ENCODE results near the gene PBX1.
A peak's percentile ranks its signal among the peaks of the same experiment; 100 is the strongest.

The PBX1 gene

DNA sequence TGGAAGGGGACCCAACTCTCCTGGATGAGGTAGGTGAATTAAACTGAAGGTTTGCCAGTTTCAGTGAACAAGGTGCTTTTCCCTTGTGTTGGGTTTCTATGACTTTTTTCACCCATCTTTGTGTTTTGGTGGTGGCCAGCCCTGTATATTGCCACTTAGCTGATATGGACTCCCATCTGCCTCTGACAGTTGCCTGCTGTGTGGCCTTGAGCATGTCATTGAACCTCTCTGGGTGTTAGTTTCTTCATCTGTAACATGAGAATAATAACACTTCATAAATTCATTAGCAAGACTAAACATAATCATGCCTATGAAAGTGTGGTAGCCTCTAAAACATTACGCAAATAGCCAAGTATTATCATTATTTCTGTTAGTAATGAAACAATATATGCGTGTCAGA, 141.7 kb downstream of the PBX1 start:
- no peak for DNase-seq (ENCODE audit: low spot score)

DNA sequence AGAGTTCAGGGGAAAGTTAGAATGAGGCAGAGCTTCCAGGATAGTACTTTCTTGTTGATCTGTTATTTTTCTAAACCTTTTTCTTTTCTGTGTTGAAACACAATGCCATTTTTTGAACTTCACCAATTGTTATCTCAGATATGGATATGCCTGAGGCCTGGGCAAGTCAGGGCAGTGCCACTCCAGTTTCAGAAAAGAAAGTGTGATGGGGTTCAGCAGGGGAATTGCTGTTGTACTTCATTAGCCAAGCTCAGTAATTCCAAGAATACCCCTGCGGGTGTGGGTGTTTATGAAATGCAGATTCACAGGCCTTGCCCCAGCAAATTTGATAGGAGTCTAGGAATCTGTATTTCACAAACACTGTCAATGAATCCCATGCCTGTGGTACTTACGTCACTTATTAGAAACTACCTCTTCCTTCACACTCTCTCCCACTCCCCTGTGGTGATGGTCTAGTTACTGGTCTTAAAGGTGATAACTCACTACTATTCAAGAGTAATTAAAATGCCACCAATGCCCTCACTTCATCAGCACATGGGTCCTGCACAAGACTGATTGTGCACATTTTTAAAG, 142.3 kb downstream of the PBX1 start:
- DNase-seq (ENCODE audit: low spot score), result no peak

DNA sequence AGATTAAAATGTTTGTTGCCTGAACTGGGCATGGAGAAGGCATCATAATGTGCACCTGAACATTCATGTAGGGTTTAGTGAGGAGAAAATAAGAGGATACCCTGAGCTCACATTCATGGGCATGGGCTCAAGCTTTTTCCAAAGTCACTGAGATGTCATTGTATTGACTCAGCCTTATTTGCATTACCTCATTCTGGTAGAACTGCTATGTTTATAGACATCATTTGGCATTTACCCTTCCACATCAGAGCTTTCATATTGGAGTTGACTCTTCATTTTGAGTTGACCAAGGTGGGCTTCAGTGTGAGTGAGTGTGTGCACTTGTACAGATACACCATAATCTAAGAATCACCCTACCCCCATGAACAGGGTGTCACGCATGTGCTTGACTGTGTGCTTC, 143.2 kb downstream of the PBX1 start:
- no peak for DNase-seq (ENCODE audit: low spot score)

- no peak for DNase-seq (ENCODE audit: low spot score)
Observed at GRCh38 chr1:164702664-164703063, 143.7 kb downstream of the PBX1 start.

DNA sequence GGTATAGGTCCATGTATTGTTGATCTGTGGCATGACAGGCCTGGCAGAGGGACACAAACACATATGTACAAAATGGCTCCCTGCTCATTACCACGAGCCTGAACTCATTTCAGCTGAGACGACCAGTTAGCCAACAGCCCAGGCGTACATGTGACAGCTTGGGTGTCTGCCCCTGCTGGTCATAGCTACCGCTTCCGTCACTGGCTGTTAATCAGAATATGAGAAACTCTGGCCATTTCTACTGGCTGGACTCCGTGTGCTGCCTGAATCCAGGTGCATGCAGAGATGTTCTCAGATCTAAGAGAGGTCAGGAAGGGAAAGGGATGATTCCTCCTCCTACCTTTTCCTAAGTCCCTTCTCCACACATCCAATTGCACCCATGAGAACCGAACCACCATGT, 144.5 kb downstream of the PBX1 start:
- DNase-seq (ENCODE audit: low spot score), result no peak

DNA sequence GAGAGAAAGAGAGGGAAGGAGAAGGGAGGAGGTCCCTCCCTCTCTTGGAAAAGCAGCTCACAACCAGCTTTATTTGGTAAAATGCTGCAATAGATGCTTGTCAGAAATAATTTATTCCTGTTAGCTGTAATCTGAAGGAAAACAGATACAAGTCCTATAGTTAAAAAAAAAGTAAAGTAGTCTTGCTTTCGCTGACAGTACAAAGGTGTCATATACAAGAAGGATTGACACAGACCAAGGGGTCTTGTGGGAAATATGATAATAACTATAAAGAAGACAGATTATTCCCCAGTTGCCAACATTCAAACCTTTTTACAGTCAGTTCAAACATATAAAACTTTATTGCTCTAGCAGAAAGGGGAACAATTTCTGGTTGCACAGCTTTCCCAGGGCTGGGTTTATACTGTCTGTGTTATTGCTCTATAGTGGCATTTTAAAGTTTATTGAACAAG, 145.0 kb downstream of the PBX1 start:
- DNase-seq (ENCODE audit: low spot score), result no peak

GRCh38 chr1:164704954-164705353, 146.0 kb downstream of the PBX1 start:
- DNase-seq (ENCODE audit: low spot score), result no peak

- no peak for DNase-seq (ENCODE audit: low spot score)
Observed at GRCh38 chr1:164706606-164706987, 147.6 kb downstream of the PBX1 start.

DNA sequence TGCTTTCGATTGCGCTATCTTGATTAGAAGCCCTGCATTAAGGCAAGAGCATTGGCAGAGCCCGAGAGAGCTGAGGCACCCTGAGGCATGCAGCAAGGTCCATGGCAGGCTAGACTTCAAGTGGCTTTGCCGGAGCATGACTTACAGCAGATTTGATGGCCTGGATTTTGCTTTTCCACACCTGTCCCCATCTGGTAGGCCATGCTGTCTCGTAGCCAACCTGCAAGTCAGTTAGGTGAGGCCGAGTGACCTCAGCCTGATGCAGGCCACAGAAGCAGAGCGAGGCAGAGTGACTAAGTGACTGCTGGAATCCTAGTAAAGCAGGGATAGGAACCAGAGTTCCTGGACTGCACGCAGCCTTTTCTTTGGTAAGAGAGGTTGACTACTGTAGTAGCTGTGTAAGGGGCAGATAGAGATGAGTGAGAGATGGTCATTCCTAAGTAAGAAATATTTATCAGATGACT, 148.9 kb downstream of the PBX1 start:
- no peak for DNase-seq (ENCODE audit: low spot score)

GRCh38 chr1:164708596-164708995, 149.6 kb downstream of the PBX1 start:
- DNase-seq (ENCODE audit: low spot score), result no peak

GRCh38 chr1:164709126-164709525, 150.1 kb downstream of the PBX1 start:
- DNase-seq (ENCODE audit: low spot score), result no peak

- no peak for DNase-seq (ENCODE audit: low spot score)
Observed at GRCh38 chr1:164709541-164710278, 150.7 kb downstream of the PBX1 start.

- no peak for DNase-seq (ENCODE audit: low spot score)
Observed at GRCh38 chr1:164712131-164713036, 153.4 kb downstream of the PBX1 start.

GRCh38 chr1:164713456-164714207, 154.6 kb downstream of the PBX1 start:
- DNase-seq (ENCODE audit: low spot score), result no peak

DNA sequence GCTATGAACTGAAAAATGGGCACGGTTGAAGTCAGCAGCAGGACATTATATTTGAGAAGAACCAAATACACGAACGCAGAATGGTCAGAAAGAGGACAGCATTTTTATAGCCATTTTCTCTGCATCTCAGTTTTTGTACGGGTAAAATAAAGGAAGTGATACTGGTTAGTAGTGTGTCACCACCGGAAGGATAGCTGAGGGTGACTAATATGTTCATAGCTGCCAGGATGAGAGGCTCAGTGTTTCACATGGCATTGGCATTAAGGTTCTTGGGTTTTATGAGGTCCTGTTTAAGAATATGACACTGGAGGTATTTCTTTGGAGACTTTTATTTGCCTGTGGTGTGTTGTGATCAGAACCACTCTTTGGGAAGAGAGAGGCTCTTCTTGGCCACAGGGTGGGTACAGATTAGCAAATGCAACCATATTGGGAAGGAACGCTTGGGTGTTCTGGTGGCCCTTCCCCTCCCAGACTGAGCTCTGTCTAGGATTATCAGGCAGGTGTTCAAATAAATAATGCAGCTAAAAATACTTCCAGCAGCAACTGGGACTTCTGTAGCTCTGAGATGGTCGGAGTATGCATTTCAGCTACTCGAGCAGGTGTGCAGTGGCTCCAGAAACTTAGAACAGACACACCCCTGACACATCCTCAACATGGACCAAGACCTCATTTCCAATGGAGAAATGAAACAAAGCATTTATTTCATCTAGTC, 158.2 kb downstream of the PBX1 start:
- DNase-seq (ENCODE audit: low spot score), result peak; percentile 60

DNA sequence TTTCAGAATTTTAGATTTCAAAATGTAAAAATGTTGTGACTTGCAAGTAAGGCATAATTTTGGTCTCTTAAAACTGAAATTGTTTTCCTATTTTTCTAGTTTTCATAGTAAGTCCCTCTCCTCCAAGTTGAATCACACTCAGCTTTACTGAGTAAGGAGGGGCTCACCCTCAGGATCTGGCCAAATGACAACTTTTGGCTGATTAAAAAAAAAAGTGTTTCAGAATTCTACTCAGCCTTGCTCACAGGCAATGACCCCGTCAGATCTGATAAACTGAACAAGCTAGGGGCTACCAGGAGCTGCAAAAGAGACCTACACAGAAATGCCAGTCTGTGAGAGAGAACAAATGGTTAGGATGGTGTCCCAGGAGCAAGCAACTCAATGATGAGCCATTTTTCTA, 159.8 kb downstream of the PBX1 start:
- DNase-seq (ENCODE audit: low spot score), result no peak

DNA sequence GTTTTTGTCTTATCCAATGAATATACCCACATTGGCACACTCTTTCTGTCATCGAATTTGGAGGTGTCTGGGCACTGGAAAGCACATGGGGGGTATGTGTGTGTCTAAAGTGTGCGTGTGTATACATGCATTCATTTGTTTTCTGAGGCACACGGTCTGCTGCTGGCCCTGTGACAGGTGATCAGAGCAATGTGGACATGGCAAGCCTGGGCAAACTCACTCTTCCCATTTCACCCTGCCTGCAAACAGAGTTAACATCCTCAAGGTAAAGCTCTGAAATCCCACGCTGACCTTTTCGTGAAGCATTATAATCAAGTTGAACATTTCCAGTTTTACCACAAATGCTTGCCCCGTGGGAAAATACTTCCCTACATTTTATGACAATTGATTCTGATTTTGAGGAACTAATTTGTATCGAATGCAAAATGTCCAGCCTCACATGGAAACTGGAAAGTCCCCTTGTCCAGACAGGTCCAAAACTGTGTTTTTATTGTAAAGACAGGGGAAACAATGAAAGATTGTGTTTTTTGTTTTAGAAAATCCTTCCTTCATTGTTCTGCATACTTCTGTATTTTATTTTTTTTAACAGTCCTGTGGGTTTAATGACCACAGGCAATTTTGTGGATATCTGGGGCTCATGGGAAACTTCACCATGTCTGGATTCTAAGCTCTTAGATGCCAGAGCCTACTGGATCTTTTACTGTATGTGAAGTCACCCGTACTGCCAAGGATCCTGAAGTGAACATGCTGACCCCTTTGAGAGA, 160.9 kb downstream of the PBX1 start:
- DNase-seq (ENCODE audit: low spot score), result no peak

DNA sequence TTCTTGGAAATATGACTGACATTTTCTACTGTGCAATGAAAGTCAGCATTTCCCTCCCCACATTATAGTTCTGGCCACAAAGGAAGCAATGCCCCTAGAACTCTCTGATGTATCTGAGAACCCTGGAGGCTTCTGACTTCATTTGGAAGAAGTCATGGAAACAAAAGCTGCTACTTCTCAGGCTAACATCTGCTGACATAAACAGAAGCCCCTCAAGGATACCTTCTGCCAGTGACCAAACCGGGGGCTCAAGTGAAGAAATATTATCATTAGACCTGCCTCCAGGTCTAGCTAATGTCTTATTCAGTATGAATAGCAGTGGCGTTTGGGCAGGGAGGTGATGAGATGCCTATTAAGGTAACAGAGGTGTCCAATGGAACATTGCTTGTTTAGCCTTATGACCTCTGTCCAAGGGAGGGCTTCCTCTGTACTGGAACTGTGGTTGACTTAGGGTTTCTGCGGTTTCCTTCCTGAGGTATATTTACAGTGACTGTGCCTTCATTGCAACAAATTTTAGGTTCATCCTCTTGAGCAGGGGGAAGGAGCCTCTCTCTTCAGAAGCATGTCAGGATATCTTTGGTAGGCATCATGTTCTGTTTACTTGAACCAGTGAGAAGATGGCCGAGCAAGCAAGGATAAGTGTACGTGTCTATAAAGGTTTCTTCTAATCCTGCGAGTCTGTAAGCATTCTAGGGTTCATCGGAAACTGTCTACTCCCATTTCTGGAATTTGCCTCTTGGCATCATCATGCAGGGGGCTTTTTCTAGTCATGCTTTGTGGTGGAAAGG, 161.7 kb downstream of the PBX1 start:
- DNase-seq (ENCODE audit: low spot score), result no peak

- DNase-seq (ENCODE audit: low spot score), result no peak
Observed at GRCh38 chr1:164721228-164721496, 162.2 kb downstream of the PBX1 start.

DNA sequence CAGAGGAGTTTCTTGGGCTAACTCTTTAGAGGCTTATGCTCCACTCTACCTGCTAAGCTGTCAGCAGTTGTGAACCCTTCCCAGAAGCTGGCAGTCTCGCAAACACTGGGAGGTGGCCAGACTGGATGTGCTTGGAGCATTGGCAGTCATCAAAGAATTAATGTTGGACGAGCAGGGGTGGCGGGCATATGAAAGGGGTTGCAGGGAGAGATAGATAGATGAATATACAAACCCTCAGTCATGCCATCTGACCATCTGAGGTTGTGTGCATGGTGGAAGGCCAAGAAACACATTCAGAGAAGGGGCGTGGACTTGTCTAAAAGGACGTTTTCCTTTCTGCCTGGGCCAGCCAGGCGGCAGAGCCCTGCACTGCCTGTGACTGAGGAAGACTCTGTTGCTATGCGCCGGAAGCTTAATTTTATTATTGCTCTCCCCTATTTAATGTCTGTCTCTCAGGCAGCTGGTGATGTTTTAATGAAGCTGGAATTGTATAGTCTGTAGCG, 164.4 kb downstream of the PBX1 start:
- no peak for DNase-seq (ENCODE audit: low spot score)

All from COLO829 (cell line).